ENCODE data around the gene SLC6A11.

Gene SLC6A11

DNA sequence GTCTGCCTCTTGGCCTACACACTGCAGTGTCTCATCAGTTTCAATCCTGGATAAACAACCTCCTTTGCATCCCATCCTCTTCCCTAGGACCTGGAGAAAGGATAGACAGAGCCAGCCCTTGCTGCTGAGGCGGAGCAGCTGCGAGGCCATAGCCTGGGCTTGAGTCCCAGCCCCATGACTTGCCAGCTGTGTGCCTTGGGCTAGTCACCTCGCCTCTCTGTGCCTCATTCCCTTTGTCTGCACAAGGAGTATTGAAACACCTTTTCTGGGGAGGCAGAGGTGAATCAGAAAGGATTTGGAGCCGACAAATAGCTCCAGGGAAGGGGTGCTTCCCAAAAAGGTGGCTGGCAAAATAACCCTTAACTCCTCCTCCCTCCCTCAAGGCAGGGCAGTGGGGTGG is 111.5 kb downstream of the SLC6A11 start:
- in situ Hi-C loops (cut with MboI; ENCODE audit: low sequenced_read_pairs): no loop called here

DNA sequence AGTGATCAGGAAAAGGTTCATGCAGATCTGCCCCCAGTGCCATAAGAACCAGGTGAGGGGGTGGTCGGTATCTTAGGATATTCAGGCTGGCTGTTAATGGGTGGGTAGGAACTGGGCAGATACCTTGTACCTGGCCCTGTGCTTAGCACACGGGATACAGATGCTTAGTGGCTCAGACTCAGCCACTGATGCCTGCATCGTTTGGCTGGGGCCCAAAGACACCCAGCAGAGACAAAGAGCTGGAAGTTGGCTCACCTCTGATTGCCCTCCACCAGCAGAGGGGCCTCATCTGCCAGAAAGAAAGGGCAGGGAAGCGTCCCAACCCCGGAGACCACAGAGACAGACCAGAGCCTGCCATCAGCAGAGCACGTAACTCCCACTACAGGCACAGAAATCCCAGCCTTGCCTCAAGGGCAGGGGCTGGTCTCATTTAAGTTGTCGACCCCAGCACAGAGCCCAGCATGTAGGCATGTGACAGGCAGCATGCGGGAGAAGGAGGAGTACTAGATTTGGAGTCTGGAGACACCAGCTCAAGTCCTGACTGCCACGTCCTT is 112.5 kb downstream of the SLC6A11 start:
- in situ Hi-C loops (cut with MboI; ENCODE audit: low sequenced_read_pairs): no loop called here

DNA sequence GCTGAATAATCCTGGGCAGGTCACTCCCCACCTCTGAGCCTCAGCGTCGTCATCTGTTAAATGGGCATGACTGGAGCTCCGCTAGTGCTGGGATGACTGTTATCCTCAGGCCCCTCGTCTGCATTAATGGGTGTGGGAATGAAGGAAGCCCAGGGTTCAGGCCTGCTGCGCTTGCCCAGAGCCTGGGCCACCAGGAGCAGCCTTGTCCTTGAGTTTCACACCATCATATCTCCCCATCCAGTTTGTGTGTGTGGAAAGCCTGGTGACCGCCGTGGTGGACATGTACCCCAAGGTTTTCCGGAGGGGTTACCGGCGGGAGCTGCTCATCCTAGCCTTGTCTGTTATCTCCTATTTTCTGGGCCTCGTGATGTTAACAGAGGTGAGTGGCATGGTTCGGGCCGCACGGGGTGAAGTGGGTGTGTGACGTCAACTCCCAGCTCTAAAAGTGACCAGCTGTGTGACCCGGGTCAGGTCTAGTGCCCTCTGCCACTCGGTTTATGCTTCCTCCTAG is 113.0 kb downstream of the SLC6A11 start:
- in situ Hi-C loops (cut with MboI; ENCODE audit: low sequenced_read_pairs): no loop called here

DNA sequence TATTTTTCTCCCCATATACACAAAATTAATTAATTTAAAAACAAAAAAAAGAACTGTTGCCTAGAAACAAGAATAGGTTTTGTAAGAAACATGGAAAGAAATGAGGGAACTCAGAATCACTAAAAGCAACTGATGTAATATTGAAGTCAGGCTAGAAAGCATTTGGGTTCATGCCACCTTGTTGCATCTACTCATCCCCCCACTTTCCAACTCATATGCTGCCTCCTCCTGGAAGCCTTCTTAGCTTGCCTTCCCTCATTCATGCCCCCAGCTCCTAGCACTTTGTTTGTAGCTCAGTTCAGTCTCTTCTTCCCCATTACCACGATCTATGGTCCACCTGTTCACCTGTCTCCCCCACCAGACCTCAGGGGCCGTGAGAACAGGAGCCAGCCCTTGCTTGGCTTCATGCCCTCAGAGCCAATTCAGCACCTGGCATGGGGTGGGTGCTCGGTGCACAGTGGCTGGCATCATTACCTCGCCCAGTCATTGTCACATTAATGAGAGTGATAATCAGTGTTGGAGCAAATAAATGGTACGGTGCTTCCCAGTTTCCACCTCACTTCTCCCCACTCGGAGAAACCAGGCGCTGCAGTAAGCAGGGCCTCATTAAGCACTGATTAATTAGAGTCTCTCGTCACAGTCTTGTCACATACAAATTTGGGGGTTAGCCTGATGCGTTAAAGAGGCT is 114.1 kb downstream of the SLC6A11 start:
- in situ Hi-C loops (cut with MboI; ENCODE audit: low sequenced_read_pairs): no loop called here

DNA sequence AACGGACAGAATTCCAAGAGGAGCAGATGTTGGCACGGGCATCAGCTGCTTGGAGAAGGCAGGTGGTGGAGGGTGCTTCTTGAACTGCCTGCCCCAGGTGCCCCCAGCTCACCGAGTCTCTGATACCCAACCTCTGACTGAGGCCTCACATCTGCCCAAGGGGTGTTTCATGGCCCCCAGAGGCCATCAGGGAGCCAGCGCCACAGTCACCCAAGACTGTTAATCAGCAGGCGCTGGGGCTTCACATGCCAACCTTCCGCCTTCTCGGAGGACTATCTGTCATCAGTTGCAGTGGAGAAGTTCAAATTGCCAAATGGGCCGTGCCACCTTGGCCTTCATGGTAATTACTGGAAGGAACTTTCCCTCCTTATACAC is 114.6 kb downstream of the SLC6A11 start:
- in situ Hi-C loops (cut with MboI; ENCODE audit: low sequenced_read_pairs): no loop called here

DNA sequence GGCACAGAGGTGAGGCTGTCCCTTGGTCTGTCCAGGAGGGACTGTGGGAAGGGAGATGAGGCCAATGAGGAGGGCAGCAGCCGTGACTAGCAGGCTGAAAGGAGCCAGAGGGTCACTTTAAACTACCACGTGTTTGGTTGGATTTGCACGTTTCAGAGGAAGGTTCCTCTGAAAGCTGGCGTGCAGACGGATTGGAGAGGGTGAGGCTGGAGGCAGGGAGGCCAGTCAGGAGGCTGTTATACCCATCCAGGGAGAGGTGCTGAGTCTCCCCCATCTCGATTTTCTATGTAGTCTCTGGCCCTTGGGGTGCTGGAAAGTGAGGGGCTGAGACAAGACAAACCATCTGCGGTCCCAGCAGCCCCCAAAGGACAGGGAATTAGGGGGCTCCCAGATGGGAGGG is 116.6 kb downstream of the SLC6A11 start:
- in situ Hi-C loops (cut with MboI; ENCODE audit: low sequenced_read_pairs): no loop called here

DNA sequence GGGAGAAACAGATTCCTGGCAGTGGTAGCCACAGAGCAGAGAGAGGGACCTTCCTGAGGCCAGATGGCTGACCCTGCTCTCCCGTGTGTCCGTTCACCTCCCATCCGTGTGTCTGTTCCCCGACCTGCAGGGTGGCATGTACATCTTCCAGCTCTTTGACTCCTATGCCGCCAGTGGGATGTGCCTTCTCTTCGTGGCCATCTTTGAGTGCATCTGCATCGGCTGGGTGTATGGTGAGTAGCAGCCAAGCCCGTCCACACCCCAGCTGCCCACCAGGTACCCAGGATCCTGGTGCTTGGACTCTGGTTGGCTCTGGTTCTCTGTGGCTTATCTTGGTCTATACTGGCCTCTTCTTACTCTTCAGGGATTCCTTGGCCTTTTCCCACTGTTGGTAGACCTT is 117.0 kb downstream of the SLC6A11 start:
- in situ Hi-C loops (cut with MboI; ENCODE audit: low sequenced_read_pairs): no loop called here

DNA sequence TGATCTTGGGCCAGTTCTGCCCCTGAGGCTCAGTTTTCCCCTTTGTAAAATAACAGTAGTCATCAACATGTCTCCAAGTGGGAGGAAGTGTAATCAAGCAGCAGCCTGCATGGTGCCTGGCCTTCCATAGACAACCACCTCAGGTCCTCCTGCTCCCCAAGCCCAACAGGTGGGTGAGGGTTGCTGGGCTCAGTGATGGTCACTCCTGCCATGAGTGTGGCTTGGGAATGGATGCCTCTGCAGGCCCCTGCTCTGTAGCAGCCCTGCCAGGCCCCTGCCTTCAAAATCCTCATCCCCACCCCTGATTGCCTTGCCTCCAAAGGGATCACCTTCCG is 117.4 kb downstream of the SLC6A11 start:
- in situ Hi-C loops (cut with MboI; ENCODE audit: low sequenced_read_pairs): no loop called here

DNA sequence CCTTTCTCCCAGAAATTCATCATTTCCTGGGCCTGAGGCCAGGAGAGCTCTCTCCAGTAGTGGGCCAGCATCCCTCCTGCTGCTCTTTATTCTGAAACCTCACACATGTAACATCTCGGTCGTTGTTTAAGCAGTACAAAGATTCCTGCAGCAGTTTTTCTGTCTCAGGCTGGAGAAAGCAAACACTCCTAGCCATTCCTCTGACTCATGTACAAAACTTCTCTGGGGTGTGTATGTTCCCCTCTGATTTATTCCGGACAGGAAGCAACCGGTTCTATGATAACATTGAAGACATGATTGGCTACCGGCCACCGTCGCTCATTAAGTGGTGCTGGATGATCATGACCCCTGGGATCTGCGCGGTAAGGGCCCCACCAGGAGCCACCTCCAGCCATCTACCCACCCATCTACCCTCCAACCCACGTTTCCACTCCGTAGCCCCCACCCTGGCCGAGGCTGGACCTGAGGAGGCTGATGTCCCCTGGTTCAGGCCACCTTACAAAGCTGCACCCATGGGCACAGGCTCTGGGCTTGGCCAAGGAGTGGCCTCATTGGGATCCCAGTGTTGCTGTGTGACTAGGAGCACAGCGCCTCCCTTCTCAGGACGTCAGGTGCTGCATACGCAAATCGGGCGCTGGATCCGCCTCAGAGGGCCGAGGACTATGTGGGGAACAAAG is 117.9 kb downstream of the SLC6A11 start:
- in situ Hi-C loops (cut with MboI; ENCODE audit: low sequenced_read_pairs): no loop called here

DNA sequence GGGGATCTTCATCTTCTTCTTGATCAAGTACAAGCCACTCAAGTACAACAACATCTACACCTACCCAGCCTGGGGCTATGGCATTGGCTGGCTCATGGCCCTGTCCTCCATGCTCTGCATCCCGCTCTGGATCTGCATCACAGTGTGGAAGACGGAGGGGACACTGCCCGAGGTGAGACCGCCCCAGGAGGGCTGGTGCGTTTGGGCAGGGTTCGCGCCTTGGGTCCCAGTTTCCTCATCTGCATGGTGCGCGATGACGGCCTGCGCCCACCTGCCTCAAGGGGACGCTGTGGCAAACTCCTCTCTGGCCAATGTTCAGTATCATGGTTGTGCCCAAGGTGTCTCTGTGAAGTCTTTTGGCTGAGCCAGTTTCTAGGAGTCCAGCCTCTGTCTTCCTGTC is 119.0 kb downstream of the SLC6A11 start:
- in situ Hi-C loops (cut with MboI; ENCODE audit: low sequenced_read_pairs): no loop called here

DNA sequence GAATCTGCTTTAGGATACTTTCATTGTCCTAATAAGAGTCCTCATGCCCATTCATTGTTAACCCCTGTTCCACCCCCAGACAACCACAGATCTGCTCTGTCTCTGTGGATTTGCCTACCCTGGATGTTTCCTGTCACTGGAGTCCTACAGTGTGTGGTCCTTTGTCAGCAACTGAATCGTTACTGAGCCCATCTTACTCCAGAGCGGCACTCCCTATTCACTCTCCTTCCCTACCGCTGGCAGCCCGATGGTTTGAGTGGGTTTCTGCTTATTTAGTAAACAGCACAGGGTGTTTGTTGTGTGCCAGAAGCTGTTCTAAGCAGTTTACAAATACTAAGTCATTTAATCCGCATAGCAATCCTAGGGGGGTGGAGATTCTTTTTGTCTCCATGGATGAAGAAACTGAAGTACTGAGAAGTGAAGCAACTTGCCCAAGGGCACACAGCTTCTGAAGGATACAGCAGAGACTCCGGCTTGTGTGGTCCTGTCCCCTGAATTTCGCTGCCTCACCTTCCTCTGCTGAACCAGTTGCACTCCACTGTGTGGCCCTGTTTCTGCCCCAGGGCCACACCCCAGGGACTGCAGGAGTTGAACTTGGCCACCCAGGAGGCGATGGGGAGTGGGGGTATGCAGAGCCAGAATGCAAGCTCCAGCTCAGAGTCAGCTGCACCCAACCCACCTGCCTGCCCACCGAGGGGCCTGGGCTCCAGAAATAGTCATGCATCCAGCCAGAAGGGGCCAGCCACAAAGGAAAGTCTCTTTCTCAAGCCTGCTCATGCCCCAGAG is 120.0 kb downstream of the SLC6A11 start:
- in situ Hi-C loops (cut with MboI; ENCODE audit: low sequenced_read_pairs): no loop called here

DNA sequence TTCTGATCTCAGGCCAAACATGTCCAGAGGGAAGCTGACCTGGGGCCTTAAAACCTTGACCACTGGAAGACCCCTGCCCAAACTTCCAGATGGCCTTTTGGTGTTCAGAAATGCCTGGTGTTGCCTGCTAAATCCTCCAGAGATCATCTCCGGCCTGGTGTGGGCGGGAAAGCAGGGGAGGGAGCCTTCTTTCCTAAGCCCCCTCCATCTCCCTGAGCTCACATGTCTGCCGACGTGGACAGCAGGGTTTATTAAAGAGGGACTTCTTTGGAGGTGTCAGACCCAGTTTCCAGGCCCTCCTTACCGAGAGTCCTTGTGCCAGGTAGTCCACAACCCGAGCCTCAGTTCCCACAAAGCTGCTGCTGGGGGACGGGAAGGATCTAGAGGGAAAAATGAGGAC is 120.7 kb downstream of the SLC6A11 start:
- in situ Hi-C loops (cut with MboI; ENCODE audit: low sequenced_read_pairs): no loop called here

DNA sequence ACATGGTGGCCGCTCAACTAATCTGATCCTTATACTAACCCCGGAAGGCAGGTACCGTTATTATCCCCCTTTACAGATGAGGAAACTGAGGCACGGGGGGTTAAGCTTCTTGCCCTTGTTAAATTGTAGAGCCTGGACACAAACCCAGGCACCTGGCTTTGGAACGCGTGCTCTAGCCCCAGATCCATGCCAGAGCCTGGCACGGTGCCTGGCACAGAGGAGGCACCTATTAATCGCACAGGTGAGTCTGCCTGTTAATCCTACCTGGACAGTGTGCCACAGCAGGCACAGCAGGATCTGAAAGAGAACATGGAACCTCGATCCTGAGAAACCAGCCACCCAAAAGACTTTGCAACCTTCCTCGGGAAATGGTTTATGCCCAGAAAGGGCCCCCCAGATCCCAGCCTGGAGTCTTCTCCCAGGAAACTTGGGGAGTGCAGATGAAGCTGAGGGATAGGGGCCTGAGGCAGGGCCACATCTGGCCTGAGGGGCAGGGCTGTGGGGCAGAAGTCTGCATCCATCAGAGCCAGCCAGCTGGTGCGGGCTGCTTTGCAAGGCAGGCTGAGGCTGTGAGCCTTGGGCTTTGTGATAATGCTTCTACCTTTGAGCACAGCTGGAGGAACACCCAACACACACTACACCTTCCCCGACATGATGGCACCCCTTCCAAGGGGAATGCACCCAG is 121.3 kb downstream of the SLC6A11 start:
- in situ Hi-C loops (cut with MboI; ENCODE audit: low sequenced_read_pairs): no loop called here

DNA sequence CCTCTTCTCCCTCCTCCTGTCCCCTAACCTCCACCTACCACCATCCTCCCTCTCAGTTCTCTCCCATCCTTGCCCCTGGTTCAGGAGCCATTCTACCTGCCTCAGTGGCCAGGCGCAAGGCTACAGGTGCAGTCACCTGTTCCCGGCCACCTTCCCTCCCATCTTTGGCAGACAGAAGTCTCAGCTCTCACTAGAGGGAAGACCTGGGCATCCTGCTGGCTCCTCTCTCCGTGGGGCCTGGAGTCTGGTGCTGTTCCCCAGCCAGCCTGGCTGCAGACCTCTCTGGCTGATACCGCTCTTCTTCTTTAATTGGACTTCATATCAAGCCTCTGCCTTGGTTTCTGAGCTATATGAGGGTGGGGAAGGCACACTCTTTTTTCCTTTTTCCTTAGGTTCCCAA is 123.5 kb downstream of the SLC6A11 start:
- in situ Hi-C loops (cut with MboI; ENCODE audit: low sequenced_read_pairs): no loop called here

DNA sequence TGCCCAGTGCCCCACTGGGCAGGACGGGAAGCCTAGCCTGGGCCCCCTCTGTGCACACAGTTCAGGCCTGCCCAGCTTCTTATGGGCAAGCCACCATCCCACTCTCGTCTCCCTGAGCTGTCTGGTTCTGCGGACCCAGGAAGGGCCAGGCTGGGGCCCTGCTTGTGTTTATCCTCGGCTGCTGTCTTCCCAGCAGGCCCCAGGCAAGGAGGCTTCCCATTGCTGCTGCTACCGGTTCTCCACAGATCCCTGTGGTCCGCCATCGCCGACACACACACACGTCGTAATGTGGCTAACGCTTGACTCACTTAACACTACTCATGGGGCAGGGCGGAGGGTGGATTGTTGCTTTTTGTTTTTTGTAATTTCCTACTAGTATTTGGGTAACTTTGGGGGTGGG is 124.1 kb downstream of the SLC6A11 start:
- in situ Hi-C loops (cut with MboI; ENCODE audit: low sequenced_read_pairs): no loop called here

DNA sequence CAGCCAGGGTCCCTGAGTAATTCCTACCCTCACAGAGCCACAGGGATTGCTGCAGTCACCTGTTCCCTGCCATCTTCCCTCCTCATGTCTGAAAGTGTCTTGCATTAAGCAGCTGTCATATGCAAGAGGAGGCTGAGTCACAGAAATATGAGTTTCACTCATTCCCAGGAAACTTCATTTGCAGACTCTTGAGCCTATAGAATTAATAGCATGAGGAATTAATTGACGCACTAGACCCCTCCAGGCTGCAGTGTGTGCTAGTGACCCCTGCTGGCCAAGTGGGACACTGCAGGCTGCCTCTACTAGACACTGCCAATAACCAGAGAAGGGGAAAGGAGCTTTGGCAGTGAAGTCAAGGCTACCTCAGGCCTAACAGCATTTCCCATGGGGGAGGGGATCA is 125.9 kb downstream of the SLC6A11 start:
- in situ Hi-C loops (cut with MboI; ENCODE audit: low sequenced_read_pairs): no loop called here

DNA sequence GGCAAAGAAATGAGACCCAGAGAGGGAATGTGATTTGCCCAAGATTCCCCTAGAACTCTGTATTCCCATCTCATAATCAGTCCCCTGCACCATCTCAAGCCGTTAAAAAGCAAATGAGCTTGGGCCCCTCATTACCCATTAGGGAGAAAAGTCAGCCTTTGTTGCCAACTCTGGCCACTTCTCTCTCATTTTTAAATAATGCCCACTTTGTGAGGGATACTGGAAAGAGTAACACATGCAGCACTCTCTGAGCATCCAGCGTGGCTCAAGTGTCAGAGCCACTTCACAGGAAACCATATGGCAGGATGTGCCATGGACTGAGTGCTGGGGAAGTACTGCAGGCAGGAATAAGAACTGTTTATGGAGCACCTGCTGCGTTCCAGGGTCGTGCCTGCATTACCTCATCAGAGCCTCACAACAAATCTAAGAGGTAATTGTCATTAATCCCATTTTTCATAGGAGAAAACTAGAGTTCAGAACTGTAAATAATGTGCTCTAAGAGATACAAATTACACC is 126.7 kb downstream of the SLC6A11 start:
- in situ Hi-C loops (cut with MboI; ENCODE audit: low sequenced_read_pairs): no loop called here

DNA sequence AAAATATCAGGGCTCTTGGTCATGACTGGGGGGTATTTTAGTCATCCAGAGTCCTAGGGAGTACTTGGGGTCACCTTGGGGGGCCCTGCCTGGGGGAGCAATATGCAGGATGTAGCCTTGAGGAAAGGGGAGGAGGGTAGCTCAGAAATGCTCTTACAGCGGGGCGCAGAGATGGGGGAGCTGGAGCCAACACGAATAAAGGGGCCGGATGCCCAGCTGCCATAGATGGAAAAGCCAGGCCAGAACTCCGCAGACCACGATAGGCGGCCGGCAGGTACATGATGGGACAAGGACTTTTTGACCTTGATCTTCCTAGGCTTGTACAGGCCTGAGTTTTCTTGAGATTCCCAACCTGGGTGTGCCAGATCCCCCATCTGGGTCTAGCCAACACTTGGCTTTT is 128.8 kb downstream of the SLC6A11 start:
- in situ Hi-C loops (cut with MboI; ENCODE audit: low sequenced_read_pairs): no loop called here

DNA sequence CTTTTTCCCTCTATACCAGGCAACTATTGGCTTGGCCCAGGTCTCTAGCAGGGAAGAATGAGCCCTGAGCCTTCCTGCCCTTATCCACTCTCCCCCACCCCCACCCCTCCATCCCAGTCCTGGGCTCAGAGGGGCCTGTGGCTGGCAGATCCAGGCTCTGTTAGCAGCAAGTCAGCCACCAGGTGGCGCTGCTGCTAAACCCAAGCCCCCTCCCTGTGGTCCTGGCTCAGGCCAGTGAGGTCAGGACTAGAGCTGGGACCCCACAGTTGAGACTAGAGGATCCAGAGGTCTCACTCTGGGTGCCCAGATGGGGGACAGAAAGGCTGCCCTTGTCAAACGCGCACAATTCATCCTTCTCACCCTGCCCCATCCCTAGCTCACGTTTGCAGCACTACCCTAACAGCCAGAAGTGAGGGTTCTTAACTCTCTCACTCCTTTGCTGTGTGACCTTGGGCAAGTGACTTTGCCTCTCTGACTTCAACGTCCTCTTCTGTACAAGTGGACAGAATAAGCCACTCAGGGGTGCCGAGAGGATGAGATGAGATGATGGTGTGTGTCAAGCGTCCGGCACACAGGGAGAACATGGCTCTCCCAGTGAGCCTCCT is 129.8 kb downstream of the SLC6A11 start:
- in situ Hi-C loops (cut with MboI; ENCODE audit: low sequenced_read_pairs): no loop called here

DNA sequence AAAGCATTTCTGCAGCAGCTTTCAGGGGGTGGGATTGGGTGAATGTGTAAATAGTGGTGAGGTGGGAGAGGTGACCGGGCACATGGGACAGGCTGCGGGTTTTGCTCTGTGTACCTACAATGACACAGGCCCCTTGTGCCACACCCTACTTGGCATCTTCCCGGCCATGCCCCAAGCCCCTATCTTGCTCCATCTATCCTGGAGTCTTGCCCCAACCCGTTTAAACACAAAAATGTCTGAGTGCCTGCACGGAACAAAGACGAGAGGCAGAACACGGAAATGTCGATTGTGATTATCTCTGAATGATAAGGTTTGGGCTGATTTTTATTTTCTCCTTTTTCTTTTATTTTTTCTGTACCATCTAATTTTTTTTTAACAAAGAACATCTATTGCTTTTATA is 130.5 kb downstream of the SLC6A11 start:
- in situ Hi-C loops (cut with MboI; ENCODE audit: low sequenced_read_pairs): no loop called here

DNA sequence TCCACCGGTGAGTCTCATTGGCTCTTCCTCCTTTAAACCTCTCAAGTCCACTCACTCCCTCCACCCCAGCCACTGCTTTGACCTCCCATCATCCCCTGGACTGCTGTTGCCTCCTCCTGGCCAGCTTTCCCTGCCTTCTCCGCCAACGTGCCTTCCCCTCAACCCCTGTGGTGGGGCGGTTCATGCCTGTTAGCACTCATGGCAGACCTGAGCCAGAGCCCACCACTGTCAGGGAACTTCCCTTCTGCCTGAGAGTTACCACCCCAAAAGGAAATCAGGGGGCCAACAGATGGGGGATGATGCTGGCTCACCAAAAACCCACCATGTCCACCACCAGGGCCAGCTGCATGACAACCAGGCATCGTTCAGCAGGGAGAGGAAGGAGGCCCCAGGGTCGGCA is 132.3 kb downstream of the SLC6A11 start:
- in situ Hi-C loops (cut with MboI; ENCODE audit: low sequenced_read_pairs): no loop called here
